ENCODE measurements around the gene POLA2.

The POLA2 gene

DNA sequence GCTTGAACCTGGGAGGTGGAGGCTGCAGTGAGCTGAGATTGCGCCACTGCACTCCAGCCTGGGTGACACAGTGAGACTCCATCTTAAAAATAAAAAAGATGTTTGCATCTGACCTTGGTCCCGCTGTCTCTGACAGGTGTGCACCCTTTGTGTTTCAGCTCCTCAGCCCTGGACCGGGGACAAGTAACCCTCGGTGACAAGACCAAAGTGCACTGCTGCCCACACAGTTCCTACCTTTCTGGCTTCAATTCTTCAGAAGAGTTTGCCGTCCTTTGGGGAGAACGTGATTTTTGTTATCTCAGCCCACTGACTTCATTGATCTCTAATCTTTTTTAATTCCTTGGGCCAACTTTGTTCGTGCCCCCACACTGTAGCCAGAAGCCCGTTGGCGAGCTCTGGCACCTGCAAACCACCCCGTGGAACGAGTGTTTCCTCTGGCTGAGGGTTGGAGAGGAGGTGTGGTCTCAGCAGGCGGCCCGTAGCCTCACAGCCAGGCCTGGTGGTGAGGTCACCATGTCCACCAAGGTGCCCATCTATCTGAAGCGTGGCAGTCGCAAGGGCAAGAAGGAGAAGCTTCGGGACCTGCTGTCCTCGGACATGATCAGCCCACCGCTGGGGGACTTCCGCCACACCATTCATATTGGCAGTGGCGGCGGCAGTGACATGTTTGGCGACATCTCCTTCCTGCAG lies 58.8 kb downstream of the POLA2 start:
- DNase-seq (ENCODE audit: extremely low spot score) = no peak
- ChIA-PET POLR2A (interaction anchor here (1.3 kb wide), 1 partner anchor 13 kb away, joined by 3 read pairs; the partner anchor contains the start of gene DPF2), CTCF (no interaction called here)
- TF ChIP-seq BHLHE40 (IDR thresholded peaks at IDR 0.05; ENCODE audit: borderline replicate concordance) (no peak), ARNT (IDR thresholded peaks at IDR 0.05) (no peak), CTBP1 (IDR thresholded peaks at IDR 0.05; ENCODE audit: borderline replicate concordance) (no peak), LEF1 (IDR thresholded peaks at IDR 0.05; ENCODE audit: borderline replicate concordance) (no peak), L3MBTL2 (conservative IDR thresholded peaks at IDR 0.05) (no peak)
- TF ChIP-seq, protein P1, sequence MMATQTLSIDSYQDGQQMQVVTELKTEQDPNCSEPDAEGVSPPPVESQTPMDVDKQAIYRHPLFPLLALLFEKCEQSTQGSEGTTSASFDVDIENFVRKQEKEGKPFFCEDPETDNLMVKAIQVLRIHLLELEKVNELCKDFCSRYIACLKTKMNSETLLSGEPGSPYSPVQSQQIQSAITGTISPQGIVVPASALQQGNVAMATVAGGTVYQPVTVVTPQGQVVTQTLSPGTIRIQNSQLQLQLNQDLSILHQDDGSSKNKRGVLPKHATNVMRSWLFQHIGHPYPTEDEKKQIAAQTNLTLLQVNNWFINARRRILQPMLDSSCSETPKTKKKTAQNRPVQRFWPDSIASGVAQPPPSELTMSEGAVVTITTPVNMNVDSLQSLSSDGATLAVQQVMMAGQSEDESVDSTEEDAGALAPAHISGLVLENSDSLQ (IDR thresholded peaks at IDR 0.05) = no peak

DNA sequence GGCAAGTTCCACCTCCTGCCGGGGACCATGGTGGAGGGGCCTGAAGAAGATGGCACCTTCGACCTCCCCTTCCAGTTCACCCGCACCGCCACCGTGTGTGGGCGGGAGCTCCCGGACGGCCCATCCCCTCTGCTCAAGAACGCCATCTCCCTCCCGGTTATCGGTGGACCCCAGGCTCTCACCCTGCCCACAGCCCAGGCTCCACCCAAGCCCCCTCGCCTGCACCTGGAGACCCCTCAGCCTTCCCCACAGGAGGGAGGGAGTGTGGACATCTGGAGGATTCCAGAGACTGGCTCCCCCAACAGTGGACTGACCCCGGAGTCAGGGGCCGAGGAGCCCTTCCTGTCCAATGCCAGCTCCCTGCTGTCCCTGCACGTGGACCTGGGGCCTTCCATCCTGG lies 59.3 kb downstream of the POLA2 start:
- POLR2A ChIA-PET = interaction anchor here (1.4 kb wide), 1 partner anchor 59 kb away, joined by 3 read pairs; the partner anchor contains the start of gene POLA2
- CTCF ChIA-PET = no interaction called here
- TF ChIP-seq FOXA1 (IDR thresholded peaks at IDR 0.05) (no peak), TARDBP (IDR thresholded peaks at IDR 0.05) (no peak), HDGF (IDR thresholded peaks at IDR 0.05; ENCODE audit: borderline replicate concordance) (no peak), FOXK2 (IDR thresholded peaks at IDR 0.05) (no peak)
- DNase-seq (ENCODE audit: extremely low spot score) = no peak

DNA sequence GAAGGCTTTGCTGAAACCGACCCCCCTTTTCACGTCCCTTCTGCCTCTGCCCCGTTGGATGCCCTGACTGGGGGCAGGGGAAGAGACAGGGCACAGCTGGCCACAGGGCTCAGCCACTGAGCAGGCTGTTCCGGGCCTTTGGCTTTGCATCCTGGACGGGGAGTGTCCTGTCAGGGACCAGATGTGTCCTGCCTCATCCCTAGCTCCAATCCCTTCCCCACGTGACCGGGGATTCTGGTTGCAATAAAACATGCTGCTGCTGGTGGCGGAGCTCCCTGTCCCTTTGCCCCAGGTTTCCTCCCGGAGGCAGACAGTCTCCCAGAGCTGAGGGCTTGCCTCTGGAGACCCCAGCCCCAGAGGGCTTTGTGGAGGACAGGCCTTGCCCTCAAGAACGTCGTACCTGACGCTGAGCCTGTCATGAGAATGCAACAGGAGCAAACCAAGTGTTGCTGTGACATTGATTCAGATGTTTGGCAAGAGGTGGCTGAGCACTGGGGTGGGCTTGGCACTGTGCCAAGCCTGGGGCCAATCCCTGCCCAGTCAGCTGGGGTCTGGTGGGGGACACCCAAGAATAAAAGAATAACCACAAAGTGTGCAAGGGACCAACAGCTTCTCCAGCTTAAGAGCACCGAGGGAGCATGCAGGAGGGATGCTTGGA lies 60.2 kb downstream of the POLA2 start:
- TF ChIP-seq BHLHE40 (IDR thresholded peaks at IDR 0.05; ENCODE audit: borderline replicate concordance) (no peak), SP1 (IDR thresholded peaks at IDR 0.05) (no peak), FOXK2 (IDR thresholded peaks at IDR 0.05) (no peak)
- TF ChIP-seq, protein P1 (IDR thresholded peaks at IDR 0.05) = no peak
- ChIA-PET POLR2A (interaction anchor here (1.1 to 3.1 kb wide), 3 partner anchors 11 to 116 kb away, joined by 3 to 12 read pairs (median 3); partner anchors contain the start of genes DPF2 and POLA2), CTCF (no interaction called here)
- no peak for DNase-seq (ENCODE audit: extremely low spot score)

DNA sequence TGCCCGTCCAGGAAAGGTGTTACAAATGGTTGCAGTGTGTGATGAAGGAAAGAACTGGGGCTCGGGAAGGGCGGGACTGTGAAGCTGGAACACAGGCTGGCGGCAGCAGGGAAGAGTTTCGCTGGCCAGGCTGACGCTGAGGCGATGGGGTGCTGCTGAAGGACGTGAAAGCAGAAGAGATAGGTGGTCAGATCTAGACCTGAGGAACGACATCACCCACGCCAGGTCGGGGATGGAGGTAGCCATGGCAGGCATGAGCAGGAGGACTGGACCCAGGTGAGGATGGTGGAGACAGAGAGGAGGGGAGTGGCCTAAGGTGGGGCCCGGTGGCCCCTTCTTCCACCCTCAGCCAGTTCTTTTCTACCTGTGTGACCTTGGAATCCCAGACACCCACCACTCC lies 62.1 kb downstream of the POLA2 start:
- POLR2A ChIA-PET = interaction anchor here (3.1 kb wide), 1 partner anchor 9 kb away, joined by 12 read pairs; the partner anchor contains the start of gene DPF2
- DNase-seq (ENCODE audit: extremely low spot score) = no peak
- TF ChIP-seq L3MBTL2 (conservative IDR thresholded peaks at IDR 0.05) (no peak), HDGF (IDR thresholded peaks at IDR 0.05; ENCODE audit: borderline replicate concordance) (no peak)
- TF ChIP-seq, protein P1 (IDR thresholded peaks at IDR 0.05) = no peak
- CTCF ChIA-PET = interaction anchor here (0.6 to 2.1 kb wide), 2 partner anchors 9 to 116 kb away, joined by 3 to 7 read pairs; partner anchors contain the start of gene CDC42EP2

DNA sequence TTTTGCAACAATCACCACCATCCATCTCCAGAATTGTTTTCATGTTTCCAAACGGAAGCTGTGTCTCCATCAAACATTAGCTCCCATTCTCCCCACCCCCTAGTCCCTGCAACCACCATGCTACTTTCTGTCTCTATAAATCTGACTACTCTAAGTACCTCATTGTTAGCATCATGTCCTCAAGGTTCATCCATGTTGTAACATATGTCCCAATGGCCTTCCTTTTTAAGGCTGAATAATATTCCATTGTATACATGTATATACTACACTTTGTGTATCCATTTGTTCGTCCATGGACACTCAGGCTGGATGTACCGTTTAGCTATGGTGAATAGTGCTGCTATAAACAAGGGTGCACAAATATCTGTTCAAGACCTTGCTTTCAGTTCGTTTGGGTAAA lies 63.7 kb downstream of the POLA2 start:
- ChIA-PET CTCF (interaction anchor here (2.1 kb wide), 1 partner anchor 10 kb away, joined by 7 read pairs; the partner anchor contains the start of gene CDC42EP2), POLR2A (interaction anchor here (3.1 kb wide), 1 partner anchor 8 kb away, joined by 12 read pairs; the partner anchor contains the start of gene DPF2)
- no peak for DNase-seq (ENCODE audit: extremely low spot score)
- no peak for TF ChIP-seq HDGF (IDR thresholded peaks at IDR 0.05; ENCODE audit: borderline replicate concordance)
- no peak for TF ChIP-seq L3MBTL2 (conservative IDR thresholded peaks at IDR 0.05)
- no peak for TF ChIP-seq TARDBP (IDR thresholded peaks at IDR 0.05)
- TF ChIP-seq BHLHE40 (IDR thresholded peaks at IDR 0.05; ENCODE audit: borderline replicate concordance) = no peak
- TF ChIP-seq SP1 (IDR thresholded peaks at IDR 0.05) = no peak
- TF ChIP-seq FOXK2 (IDR thresholded peaks at IDR 0.05) = no peak
- TF ChIP-seq NFRKB (IDR thresholded peaks at IDR 0.05) = no peak
- no peak for TF ChIP-seq CTBP1 (IDR thresholded peaks at IDR 0.05; ENCODE audit: borderline replicate concordance)
- no peak for TF ChIP-seq LEF1 (IDR thresholded peaks at IDR 0.05; ENCODE audit: borderline replicate concordance)
- TF ChIP-seq, protein P1 (IDR thresholded peaks at IDR 0.05) = no peak
- no peak for TF ChIP-seq FOXM1 (IDR thresholded peaks at IDR 0.05; ENCODE audit: borderline replicate concordance)
- no peak for TF ChIP-seq ELF4 (IDR thresholded peaks at IDR 0.05)
- TF ChIP-seq ZNF384 (IDR thresholded peaks at IDR 0.05) = no peak
- TF ChIP-seq ARNT (IDR thresholded peaks at IDR 0.05) = no peak
- no peak for TF ChIP-seq FOXA1 (IDR thresholded peaks at IDR 0.05)
- no peak for TF ChIP-seq SUZ12 (IDR thresholded peaks at IDR 0.05)

DNA sequence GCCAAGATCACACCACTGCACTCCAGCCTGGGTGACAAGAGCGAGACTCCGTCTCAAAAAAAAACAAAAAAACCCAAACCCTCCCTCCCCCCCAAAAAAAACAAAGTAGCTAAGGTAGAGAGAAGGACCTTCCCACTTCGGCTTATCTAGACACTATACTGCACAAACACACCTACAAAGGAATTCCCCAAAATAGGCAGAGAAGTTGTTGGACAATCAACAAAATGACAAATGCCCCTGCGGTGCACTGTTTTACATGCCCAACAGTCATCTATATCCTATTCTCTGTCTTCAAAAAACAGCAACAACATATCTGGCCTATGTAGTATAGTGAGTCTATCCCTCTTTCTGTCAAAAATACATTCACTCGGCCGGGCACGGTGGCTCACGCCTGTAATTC lies 65.3 kb downstream of the POLA2 start:
- DNase-seq (ENCODE audit: extremely low spot score) = no peak
- POLR2A ChIA-PET = interaction anchor here (0.9 kb wide), 1 partner anchor 12 kb away, joined by 3 read pairs; no protein-coding TSS in a partner anchor
- CTCF ChIA-PET = no interaction called here
- TF ChIP-seq SUZ12 (IDR thresholded peaks at IDR 0.05) = no peak
- no peak for TF ChIP-seq FOXA1 (IDR thresholded peaks at IDR 0.05)
- no peak for TF ChIP-seq CTBP1 (IDR thresholded peaks at IDR 0.05; ENCODE audit: borderline replicate concordance)
